ENCODE measurements around the gene ASS1. TPM values are rescaled to one million over a fixed set of nuclear protein-coding genes. Genes with fewer than 3 reads are reported as not detected.
A peak's percentile ranks its signal among the peaks of the same experiment; 100 is the strongest.

Gene ASS1
- total and polyA plus RNA-seq, 2 of the 13 experiments (the other 11 are each of a cell fraction or from before 2014, with no cell fraction given), result 77.6 to 122 TPM

DNA sequence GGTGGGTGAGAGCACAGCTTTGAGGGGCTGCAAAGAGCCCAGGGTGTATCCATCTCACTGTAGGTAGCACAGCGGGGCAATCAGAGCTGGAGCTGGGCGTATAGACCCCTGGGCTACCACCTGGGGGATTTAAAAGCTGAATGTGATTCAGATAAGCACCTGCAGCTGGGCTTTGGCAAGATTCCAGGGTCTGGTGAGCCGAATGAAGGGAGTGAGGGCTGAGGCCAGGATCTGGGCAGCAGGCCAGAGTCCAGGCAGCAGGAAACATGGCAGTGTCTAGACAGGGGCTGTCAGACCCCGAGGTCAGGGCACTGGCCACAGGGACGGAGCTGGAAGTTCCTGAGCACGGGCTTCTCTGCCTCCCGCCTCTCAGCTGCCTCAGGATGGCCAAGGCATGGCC lies 8.7 kb downstream of the ASS1 start (continued):
- TF ChIP-seq, protein P1, sequence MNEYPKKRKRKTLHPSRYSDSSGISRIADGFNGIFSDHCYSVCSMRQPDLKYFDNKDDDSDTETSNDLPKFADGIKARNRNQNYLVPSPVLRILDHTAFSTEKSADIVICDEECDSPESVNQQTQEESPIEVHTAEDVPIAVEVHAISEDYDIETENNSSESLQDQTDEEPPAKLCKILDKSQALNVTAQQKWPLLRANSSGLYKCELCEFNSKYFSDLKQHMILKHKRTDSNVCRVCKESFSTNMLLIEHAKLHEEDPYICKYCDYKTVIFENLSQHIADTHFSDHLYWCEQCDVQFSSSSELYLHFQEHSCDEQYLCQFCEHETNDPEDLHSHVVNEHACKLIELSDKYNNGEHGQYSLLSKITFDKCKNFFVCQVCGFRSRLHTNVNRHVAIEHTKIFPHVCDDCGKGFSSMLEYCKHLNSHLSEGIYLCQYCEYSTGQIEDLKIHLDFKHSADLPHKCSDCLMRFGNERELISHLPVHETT (CRISPR knock-in tag; conservative IDR thresholded peaks at IDR 0.05), result no peak
- no peak for TF ChIP-seq BRCA1 (CRISPR knock-in tag; IDR thresholded peaks at IDR 0.05)
- TF ChIP-seq, protein P2, sequence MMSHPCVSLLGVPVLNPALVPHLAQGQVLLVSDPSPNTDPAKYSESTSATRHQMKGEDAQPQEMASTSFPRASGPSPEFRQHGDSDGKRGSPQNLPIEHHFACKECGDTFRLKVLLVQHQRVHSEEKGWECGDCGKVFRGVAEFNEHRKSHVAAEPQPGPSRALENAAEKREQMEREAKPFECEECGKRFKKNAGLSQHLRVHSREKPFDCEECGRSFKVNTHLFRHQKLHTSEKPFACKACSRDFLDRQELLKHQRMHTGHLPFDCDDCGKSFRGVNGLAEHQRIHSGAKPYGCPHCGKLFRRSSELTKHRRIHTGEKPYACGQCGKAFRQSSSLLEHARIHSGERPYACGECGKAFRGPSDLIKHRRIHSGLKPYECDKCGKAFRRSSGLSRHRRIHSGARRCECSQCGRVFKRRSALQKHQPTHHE (CRISPR knock-in tag; IDR thresholded peaks at IDR 0.05; ENCODE audit: borderline replicate concordance), result no peak
- TF ChIP-seq IKZF1 (IDR thresholded peaks at IDR 0.05), result no peak
- 0 out of 2 replicates have a peak, but pooled peaks have one; percentile 17 for TF ChIP-seq HNF4G (IDR thresholded peaks at IDR 0.05; ENCODE audit: borderline replicate concordance, low read depth, low read length)
- no peak for TF ChIP-seq HNF4G (CRISPR knock-in tag; IDR thresholded peaks at IDR 0.05; ENCODE audit: borderline replicate concordance, low read depth)
- TF ChIP-seq ZNF629 (CRISPR knock-in tag; conservative IDR thresholded peaks at IDR 0.05), result no peak
- TF ChIP-seq, protein P3, sequence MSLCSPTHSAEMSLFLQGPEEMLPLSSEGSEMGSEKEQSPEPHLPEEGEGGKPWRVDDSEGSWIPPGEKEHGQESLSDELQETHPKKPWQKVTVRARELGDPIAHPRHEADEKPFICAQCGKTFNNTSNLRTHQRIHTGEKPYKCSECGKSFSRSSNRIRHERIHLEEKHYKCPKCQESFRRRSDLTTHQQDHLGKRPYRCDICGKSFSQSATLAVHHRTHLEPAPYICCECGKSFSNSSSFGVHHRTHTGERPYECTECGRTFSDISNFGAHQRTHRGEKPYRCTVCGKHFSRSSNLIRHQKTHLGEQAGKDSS (CRISPR knock-in tag; IDR thresholded peaks at IDR 0.05; ENCODE audit: borderline replicate concordance, low read depth), result no peak
- TF ChIP-seq, protein P4, sequence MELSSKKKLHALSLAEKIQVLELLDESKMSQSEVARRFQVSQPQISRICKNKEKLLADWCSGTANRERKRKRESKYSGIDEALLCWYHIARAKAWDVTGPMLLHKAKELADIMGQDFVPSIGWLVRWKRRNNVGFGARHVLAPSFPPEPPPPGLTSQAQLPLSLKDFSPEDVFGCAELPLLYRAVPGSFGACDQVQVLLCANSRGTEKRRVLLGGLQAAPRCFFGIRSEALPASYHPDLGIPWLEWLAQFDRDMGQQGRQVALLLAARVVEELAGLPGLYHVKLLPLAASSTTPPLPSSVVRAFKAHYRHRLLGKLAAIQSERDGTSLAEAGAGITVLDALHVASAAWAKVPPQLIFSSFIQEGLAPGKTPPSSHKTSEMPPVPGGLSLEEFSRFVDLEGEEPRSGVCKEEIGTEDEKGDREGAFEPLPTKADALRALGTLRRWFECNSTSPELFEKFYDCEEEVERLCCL (CRISPR knock-in tag; IDR thresholded peaks at IDR 0.05; ENCODE audit: borderline replicate concordance), result no peak
- no peak for TF ChIP-seq HNRNPUL1 (IDR thresholded peaks at IDR 0.05; ENCODE audit: low read depth, low read length)
- TF ChIP-seq, protein P5, sequence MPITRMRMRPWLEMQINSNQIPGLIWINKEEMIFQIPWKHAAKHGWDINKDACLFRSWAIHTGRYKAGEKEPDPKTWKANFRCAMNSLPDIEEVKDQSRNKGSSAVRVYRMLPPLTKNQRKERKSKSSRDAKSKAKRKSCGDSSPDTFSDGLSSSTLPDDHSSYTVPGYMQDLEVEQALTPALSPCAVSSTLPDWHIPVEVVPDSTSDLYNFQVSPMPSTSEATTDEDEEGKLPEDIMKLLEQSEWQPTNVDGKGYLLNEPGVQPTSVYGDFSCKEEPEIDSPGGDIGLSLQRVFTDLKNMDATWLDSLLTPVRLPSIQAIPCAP (CRISPR knock-in tag; IDR thresholded peaks at IDR 0.05; ENCODE audit: low read depth), result no peak
- TF ChIP-seq SPEN (CRISPR knock-in tag; IDR thresholded peaks at IDR 0.05; ENCODE audit: low read depth), result peak; percentile 31; the same call in 1 of the 2 replicates
- TF ChIP-seq ZMYM2 (CRISPR knock-in tag; IDR thresholded peaks at IDR 0.05), result no peak
- no peak for TF ChIP-seq EHMT2 (IDR thresholded peaks at IDR 0.05; ENCODE audit: borderline replicate concordance, low read depth, low read length)
- no peak for TF ChIP-seq PRPF4 (IDR thresholded peaks at IDR 0.05; ENCODE audit: low read depth, low read length, poor library complexity, severe bottlenecking)
- no peak for TF ChIP-seq KAT8 (CRISPR knock-in tag; IDR thresholded peaks at IDR 0.05)
- 0 out of 2 replicates have a peak, but pooled peaks have one; percentile 29 for TF ChIP-seq GATAD2A (CRISPR knock-in tag; IDR thresholded peaks at IDR 0.05)
- no peak for TF ChIP-seq ZMAT3 (CRISPR knock-in tag; conservative IDR thresholded peaks at IDR 0.05)
- no peak for TF ChIP-seq SIX4 (CRISPR knock-in tag; IDR thresholded peaks at IDR 0.05)
- no peak for TF ChIP-seq ZBTB42 (CRISPR knock-in tag; IDR thresholded peaks at IDR 0.05)
- TF ChIP-seq, protein P6, sequence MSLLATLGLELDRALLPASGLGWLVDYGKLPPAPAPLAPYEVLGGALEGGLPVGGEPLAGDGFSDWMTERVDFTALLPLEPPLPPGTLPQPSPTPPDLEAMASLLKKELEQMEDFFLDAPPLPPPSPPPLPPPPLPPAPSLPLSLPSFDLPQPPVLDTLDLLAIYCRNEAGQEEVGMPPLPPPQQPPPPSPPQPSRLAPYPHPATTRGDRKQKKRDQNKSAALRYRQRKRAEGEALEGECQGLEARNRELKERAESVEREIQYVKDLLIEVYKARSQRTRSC (CRISPR knock-in tag; IDR thresholded peaks at IDR 0.05; ENCODE audit: low read depth), result no peak
- TF ChIP-seq SMC3 (IDR thresholded peaks at IDR 0.05; ENCODE audit: low read length), result no peak
- TF ChIP-seq ZNF605 (CRISPR knock-in tag; IDR thresholded peaks at IDR 0.05), result no peak
- TF ChIP-seq ZNF292 (CRISPR knock-in tag; IDR thresholded peaks at IDR 0.05; ENCODE audit: borderline replicate concordance, low read depth), result peak; percentile 49; the same call in 1 of the 2 replicates
- no peak for TF ChIP-seq DNMT3B (CRISPR knock-in tag; conservative IDR thresholded peaks at IDR 0.05)

Measured in HepG2 (cell line).